Adipose tissue (tissue), 3 donors: ENCODE data around the gene REEP6. TPM values are rescaled to one million over a fixed set of nuclear protein-coding genes. Genes with fewer than 3 reads are reported as not detected.
"Not testable (repeated sequence)": the region's sequence is repeated elsewhere in the genome, so short reads cannot be mapped to it uniquely, and the experiment has no call there.

Source experiments
- H3K27ac ChIP-seq: one replicate; pipeline ENCODE4 v1.5.1; 2013; ENCODE audit warnings: low read depth, low read length
- WGBS, 3 donors: extraction: QIAGEN DNeasy Blood & Tissue Kit; methylation state at CpG; one replicate each; pipeline ENCODE4 v1.1.7; 2013; 5-methylcytosine and 5-hydroxymethylcytosine counted together
- polyA plus RNA-seq, 3 donors: library from polyadenylated mRNA; stranded (reverse); fragments of 200-250 nt; gene quantifications; one replicate each; pipeline ENCODE4 v1.2.3, GENCODE V29; 2013
- donor health status: healthy with polysubstance abuse.
- donor health status: Bipolar disorder and iron deficiency.
- donor health status: healthy.

REEP6 gene
- polyA plus RNA-seq, 3 donors, result 5.5 to 30.5 (median 12.5) TPM

- WGBS, 3 donors, result 3 to 4% (median 3%) methylated on average over 16 to 22 of the region's 22 CpGs
- H3K27ac ChIP-seq, result no peak overlapping the region
Observed at GRCh38 chr19:1470055-1470304, 21.0 kb upstream of the REEP6 start.

GRCh38 chr19:1470305-1471009, 20.5 kb upstream of the REEP6 start:
- no peak overlapping the region for H3K27ac ChIP-seq
- WGBS, 3 donors, result 1% methylated on average over 62 to 67 of the region's 67 CpGs

- H3K27ac ChIP-seq, result no peak overlapping the region
- WGBS, 3 donors, result 5 to 7% (median 7%) methylated on average over 27 to 28 of the region's 28 CpGs
Observed at GRCh38 chr19:1471010-1471514, 19.9 kb upstream of the REEP6 start.

GRCh38 chr19:1471515-1472160, 19.3 kb upstream of the REEP6 start:
- no peak overlapping the region for H3K27ac ChIP-seq

GRCh38 chr19:1472231-1473084, 18.5 kb upstream of the REEP6 start:
- 48 to 50% (median 50%) methylated on average over 43 to 44 of the region's 44 CpGs for whole genome bisulfite sequencing, 3 donors
- no peak overlapping the region for H3K27ac ChIP-seq

More at GRCh38 chr19:1471515-1472160, 19.3 kb upstream of the REEP6 start:
- WGBS, 3 donors, result 23 to 25% (median 24%) methylated on average over 24 of the region's 24 CpGs

GRCh38 chr19:1473085-1473851, 17.7 kb upstream of the REEP6 start:
- H3K27ac ChIP-seq, result no peak overlapping the region
- WGBS, 3 donors, result 67 to 80% (median 68%) methylated on average over 20 of the region's 20 CpGs

GRCh38 chr19:1474011-1474764, 16.8 kb upstream of the REEP6 start:
- H3K27ac ChIP-seq, result no peak overlapping the region
- 73 to 82% (median 77%) methylated on average over 31 of the region's 31 CpGs for WGBS, 3 donors

GRCh38 chr19:1474765-1475351, 16.1 kb upstream of the REEP6 start:
- WGBS, 3 donors, result 92 to 93% (median 92%) methylated on average over 26 of the region's 26 CpGs
- H3K27ac ChIP-seq, result no peak overlapping the region

GRCh38 chr19:1475751-1476437, 15.1 kb upstream of the REEP6 start:
- no peak overlapping the region for H3K27ac ChIP-seq
- WGBS, 3 donors, result 90 to 94% (median 91%) methylated on average over 31 of the region's 31 CpGs

GRCh38 chr19:1477056-1477455, 13.9 kb upstream of the REEP6 start:
- 84 to 96% (median 96%) methylated on average over 9 of the region's 9 CpGs for WGBS, 3 donors
- H3K27ac ChIP-seq, result not testable (repeated sequence)

GRCh38 chr19:1478934-1479707, 11.9 kb upstream of the REEP6 start, which contains the start of gene C19orf25:
Gene C19orf25 (minus strand): TSS chr19:1479215. CDS start chr19:1478903, 312 bp downstream.
- no peak within 1 kb of the TSS for H3K27ac ChIP-seq
- WGBS, 3 donors, result 0 to 1% (median 1%) methylated on average over 68 to 71 of the region's 71 CpGs

GRCh38 chr19:1481224-1481892, 9.6 kb upstream of the REEP6 start:
- H3K27ac ChIP-seq, result no peak overlapping the region

GRCh38 chr19:1481893-1482360, 9.1 kb upstream of the REEP6 start:
- no peak overlapping the region for H3K27ac ChIP-seq
- 87 to 90% (median 89%) methylated on average over 25 to 36 of the region's 36 CpGs for WGBS, 3 donors

More at GRCh38 chr19:1481224-1481892, 9.6 kb upstream of the REEP6 start:
- 77 to 92% (median 89%) methylated on average over 24 to 26 of the region's 26 CpGs for WGBS, 3 donors

GRCh38 chr19:1482361-1483130, 8.4 kb upstream of the REEP6 start:
- H3K27ac ChIP-seq, result no peak overlapping the region
- 79 to 86% (median 83%) methylated on average over 32 to 37 of the region's 37 CpGs for WGBS, 3 donors
